ENCODE measurements around the gene FCN1.
"Not testable (repeated sequence)": the region's sequence is repeated elsewhere in the genome, so short reads cannot be mapped to it uniquely, and the experiment has no call there.

FCN1 gene

DNA sequence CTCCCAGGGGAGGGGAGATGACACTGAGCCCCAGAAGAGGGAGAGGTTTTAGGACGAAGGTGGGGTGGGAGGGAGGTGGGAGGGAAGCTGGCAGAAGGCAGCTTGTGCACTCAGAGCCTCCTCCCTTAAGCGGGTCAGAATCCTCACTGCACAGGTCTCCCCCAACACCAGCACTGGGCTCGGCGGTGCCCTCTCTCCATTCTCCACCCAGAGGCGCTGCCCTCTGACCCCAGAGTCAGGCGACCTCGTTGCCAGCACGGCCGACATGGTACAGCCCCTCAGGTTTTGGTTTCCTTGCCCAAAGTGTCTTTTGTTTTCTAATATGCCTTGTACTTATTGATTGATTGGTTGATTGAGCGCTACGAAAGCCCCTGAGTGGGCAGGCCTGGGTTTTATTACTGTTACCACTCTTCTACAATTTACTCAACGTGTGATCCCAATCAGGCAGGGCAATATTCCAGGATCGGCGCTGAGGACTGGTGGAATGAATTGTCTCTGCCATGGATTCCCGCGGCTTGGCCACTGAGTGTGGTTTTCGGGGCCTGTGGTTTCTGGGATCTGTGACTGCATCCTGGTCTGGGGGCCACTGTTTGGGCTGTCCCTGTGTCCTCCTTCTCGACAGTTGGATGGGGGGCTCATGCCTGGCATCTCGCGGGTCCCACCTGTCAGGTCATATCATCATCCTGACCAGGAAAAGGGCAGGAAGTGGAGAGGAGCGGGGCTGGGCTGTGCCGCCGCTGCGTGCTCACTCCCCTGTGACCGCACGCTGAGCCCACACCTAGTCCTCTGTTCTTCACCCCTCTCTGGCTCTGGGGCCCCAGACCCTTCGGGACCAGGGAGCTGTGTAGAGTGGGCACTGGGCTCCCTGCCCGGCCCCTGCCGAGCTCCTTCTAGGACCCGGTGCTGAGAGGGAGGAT, 46.7 kb downstream of the FCN1 start:
- no peak for FAIRE-seq

DNA sequence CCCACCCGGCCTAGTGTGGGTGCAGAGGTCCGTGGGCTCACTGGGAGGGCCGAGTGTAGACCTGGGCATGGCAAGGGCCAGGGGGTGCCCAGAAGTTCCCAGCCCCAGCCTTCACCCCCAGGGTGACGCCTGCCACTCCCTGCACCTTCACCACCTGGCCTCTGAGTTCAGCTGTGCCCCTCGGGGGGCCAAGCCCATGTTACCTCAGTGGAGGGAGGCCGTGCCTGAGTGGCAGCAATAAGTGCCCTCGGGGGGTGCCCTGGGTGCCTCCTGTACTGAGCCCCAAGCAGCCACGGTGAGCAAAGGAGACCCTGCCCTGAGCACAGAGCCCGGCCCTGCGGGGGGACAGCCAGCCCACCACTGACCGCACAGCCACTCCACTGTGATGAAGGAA, 47.4 kb downstream of the FCN1 start:
- FAIRE-seq, result no peak

GRCh38 chr9:134869554-134870300, 48.0 kb downstream of the FCN1 start:
- FAIRE-seq, result no peak

DNA sequence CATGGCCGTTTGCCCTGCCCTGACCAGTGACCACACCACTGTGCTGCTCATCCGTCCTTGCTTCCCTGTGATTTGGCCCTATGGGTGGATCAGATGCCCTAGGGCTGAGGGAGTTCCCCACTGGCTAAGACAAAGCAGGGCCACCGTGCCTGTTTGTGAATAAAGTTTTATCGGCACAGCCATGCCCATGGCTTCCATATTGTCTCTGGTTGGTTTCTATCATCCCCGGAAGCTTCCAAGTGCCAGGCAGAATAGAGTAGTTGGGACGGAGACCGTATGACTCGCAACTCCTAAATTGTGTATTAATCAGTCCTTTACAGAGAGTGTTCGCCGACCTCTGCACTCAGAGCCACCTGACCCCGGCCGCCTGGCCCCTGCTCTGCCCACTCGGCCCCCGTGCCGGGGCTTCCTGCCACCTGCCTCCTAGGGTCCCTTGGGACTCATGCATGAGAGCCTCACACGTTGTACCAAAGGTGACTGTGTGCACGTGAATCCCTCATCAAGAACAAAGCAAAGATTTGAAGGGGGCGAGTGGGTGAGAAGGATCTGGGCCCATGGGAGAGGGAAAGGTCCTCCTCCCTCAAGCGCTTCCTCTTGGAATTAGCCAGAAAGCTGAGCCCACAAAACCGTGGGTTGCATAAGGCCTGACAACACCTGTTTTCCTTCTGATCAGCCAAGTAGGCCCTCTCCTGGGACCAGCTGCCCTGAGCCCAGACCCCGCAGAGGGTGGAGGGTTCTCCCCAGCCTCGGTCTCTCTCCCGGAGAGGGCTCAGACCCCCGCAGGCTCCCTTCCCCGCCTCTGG, 48.8 kb downstream of the FCN1 start:
- no peak for FAIRE-seq

GRCh38 chr9:134867917-134868750, 49.6 kb downstream of the FCN1 start:
- no peak for FAIRE-seq

GRCh38 chr9:134864821-134865190, 52.9 kb downstream of the FCN1 start:
- FAIRE-seq, result no peak

- no peak for FAIRE-seq
Measured at GRCh38 chr9:134863941-134864820, 53.5 kb downstream of the FCN1 start.

DNA sequence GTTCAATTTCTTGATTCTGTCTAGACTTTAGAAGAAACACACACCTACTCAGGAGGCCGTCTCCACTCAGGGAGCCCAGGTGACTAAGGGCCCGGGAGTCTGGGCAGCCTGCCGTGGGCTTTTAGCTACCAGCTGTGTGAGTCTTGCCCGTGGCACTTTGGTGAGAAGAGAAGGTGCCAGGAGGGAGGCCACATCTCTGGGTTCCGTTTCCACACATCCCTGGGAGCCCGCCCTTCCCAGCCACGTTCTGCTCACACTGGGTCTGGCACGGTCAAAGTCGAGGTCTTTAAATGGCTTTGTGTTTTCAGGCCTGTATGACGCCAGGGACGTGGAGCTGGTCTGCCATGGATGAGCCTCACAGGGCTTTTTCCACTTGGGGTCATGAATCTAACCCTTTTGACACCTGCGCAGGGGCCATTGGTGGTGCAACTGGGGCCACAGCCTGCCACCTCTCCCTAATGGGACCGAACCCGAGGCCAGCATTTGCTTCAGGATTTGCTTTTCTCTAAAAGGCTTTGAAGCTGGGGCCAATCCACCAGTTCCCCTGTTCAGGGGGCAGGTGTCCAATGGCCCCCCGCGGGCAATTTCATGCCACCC, 54.3 kb downstream of the FCN1 start:
- no peak for FAIRE-seq

DNA sequence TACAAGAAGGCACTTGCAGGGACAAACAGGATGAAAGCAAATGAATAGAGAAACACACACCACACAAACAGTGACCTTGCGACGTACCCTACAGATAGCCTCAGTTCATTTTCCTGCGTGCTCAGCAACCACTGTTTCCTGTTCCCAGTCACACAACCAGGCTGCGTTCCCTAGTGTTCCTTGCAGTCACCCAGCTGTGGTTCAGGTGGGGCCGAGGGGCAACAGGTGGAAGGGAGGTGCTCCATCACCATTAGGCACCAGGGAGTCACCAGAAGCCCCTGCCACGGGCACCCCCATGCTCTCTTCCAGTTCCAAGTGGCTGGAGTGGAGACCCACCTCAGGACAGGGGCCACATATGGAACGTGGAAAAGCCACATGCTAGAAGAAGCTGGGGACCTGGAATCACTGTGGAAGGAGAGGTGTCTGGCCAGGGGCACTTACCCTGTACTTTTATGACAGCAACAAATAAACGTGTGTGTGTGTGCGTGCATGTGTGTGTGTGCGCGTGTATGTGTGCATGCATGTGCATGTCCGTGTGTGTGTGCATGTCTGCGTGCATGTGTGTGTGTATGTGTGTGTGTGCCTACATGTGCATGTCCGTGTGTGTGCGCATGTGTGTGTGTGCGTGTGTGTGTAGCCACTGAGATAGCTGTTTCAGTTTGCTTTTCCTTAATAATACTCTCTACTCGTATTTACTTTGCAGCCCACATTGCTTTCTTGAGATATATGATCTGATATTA, 55.9 kb downstream of the FCN1 start:
- no peak for FAIRE-seq

- FAIRE-seq, result no peak
Measured at GRCh38 chr9:134860510-134860909, 57.2 kb downstream of the FCN1 start.

DNA sequence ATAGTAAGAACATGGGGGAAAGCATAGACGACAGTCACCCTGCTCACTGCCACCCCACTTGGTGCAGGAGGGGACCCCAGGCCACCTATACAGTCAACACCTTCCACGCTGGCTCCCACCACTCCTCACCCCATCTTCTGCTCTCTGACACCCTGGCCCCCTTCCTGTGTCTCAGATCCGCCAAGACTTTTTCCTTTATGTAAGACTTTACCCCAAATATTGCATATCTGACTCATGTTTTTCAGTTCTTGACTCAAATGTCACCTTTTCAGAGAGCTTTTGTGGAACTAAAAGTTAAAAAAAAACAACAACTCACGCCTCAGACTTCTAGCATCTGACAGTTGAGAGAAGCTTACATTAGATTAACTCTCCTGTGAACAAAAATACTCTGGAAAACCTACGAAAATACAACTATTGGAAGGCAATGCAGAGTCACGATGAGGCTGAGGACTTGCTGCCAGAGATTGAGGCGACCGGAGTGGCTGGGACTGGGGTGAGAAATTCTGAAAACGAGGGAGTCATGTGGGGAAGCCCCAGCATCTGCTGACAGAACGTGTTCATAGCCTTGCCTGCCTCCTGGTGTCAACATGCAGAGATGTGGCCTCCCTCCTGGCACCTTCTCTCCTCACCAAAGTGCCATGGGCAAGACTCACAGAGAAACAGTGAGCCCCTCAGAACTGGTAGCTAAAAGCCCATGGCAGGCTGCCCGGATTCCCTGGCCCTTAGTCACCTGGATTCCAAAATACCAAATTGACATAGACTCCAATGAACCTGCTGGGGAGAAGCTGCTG, 59.5 kb downstream of the FCN1 start:
- no peak for FAIRE-seq

GRCh38 chr9:134857451-134857850, 60.3 kb downstream of the FCN1 start:
- FAIRE-seq, result not testable (repeated sequence)

GRCh38 chr9:134855900-134856377, 61.8 kb downstream of the FCN1 start:
- FAIRE-seq, result no peak

All from endometrium (tissue), 2 donors.